Neutrophil (primary cell): Measurements from ENCODE around the gene DNAH3.
"Not testable (repeated sequence)": the region's sequence is repeated elsewhere in the genome, so short reads cannot be mapped to it uniquely, and the experiment has no call there.

Source experiments
- H3K27ac ChIP-seq: fragments of 200-600 bp; sonication (generic); 2 replicates; pipeline ENCODE4 v1.5.1; 2016; ENCODE audit warnings: mild to moderate bottlenecking, moderate library complexity
- H3K27me3 ChIP-seq: fragments of 200-600 bp; sonication (generic); 2 replicates; pipeline ENCODE4 v1.6.0; 2016; ENCODE audit warnings: mild to moderate bottlenecking
- H3K36me3 ChIP-seq: fragments of 200-600 bp; sonication (generic); 2 replicates; pipeline ENCODE4 v1.5.1; 2017
- H3K4me1 ChIP-seq, 2 experiments: fragments of 200-600 bp in 1 of 2; sonication (generic) in 1 of 2; 1 replicate in 1 of 2; 2 replicates in 1 of 2; pipeline versions ENCODE4 v1.5.1 to v1.6.1; 2013 to 2016; ENCODE audit warnings: low read depth in 1 of 2, low read length in 1 of 2, mild to moderate bottlenecking in 1 of 2, moderate library complexity in 1 of 2; ENCODE audit not compliant: control insufficient read depth in 1 of 2, insufficient read depth in 1 of 2
- H3K4me3 ChIP-seq, 2 experiments: fragments of 200-600 bp in 1 of 2; sonication (generic) in 1 of 2; 1 replicate in 1 of 2; 2 replicates in 1 of 2; pipeline ENCODE4 v1.5.1; 2013 to 2016; ENCODE audit warnings: low read depth in 1 of 2, low read length in 1 of 2, mild to moderate bottlenecking in 1 of 2, moderate library complexity in 1 of 2
- H3K9me3 ChIP-seq: fragments of 200-600 bp; sonication (generic); 2 replicates; pipeline ENCODE4 v1.5.1; 2016
- CTCF ChIP-seq: fragments of 200-600 bp; sonication (generic); IDR thresholded peaks from 2 replicates; pipeline ENCODE4 v1.5.1; 2016; ENCODE audit warnings: antibody characterized with exemption

Gene DNAH3

DNA sequence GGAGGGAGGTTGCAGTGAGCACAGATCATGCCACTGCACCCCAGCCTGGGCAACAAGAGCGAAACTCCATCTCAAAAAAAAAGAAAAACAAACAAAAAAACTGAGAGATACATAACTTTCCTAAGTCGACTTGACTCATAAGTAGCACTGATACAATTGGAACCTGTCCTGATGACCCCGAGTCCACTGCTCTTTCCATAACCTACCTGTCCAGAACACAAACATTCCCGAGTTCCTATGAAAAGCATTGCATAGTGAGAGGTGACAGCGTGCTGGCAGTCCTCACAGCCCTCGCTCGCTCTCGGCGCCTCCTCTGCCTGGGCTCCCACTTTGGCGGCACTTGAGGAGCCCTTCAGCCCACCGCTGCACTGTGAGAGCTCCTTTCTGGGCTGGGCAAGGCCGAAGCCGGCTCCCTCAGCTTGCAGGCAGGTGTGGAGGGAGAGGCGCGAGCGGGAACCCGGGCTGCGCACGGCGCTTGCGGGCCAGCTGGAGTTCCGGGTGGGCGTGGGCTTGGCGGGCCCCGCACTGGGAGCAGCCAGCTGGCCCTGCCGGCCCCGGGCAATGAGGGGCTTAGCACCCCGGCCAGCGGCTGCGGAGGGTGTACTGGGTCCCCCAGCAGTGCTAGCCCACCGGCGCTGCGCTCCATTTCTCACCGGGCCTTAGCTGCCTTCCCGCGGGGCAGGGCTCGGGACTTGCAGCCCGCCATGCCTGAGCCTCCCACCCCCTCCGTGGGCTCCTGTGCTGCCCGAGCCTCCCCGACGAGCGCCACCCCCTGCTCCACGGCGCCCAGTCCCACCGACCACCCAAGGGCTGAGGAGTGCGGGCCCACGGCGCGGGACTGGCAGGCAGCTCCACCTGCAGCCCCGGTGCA is 1.7 kb upstream of the DNAH3 start:
- peaks cover 22% of the 10 kb centered on the region for H3K27me3 ChIP-seq
- not testable (repeated sequence) for H3K4me3 ChIP-seq, H3K9me3 ChIP-seq, H3K36me3 ChIP-seq, H3K27ac ChIP-seq, H3K4me1 ChIP-seq

DNA sequence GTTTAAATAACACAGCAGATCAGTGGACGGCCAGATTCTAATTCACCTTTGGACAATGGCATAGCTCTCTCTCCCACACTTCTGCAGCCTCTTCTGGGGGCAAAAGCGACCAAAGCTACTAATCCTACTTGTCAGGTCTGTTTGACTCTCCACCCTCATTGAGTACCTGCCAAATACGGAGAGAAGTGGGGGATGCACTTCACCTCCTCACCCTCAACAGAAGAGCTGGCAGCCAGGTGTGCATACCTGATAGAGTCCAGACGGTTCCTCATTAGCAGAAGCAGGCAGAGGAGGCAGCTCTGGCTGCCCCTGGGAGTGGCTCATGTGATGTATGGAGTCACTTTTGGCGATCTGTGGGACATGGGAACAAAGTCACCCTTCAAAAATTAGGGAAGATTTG is 4.9 kb downstream of the DNAH3 start:
- Histone ChIP-seq H3K36me3 (no peaks in the 10 kb centered on the region), H3K27ac (no peak overlapping the region), H3K9me3 (no peaks in the 10 kb centered on the region), H3K27me3 (peaks cover 35% of the 10 kb centered on the region), H3K4me1 (no peaks in the 10 kb centered on the region), H3K4me3 (no peak overlapping the region)
- TF ChIP-seq CTCF: no peak

DNA sequence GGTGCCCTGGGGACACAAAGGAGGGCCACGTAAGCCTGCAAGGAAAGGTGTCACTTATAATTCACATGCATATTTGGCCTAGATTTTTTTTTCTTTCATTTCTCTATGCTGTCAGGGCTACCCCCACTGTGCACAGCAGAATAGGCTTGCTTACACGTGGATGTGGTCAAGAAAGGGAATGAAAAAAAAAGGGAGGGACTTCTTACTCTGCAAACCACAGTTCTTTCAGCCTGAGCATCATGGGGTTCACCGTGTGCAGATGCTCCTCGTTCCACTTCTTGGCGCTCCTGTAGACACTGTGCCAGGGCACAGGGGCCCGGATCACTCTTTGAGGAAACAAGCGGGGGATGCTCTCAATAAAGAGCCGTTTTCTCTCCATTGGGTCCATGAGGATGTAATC is 16.6 kb downstream of the DNAH3 start:
- Histone ChIP-seq H3K4me3 (no peak overlapping the region), H3K9me3 (no peaks in the 10 kb centered on the region), H3K27ac (no peak overlapping the region), H3K27me3 (no peaks in the 10 kb centered on the region), H3K4me1 (no peaks in the 10 kb centered on the region), H3K36me3 (no peaks in the 10 kb centered on the region)
- TF ChIP-seq CTCF: no peak

DNA sequence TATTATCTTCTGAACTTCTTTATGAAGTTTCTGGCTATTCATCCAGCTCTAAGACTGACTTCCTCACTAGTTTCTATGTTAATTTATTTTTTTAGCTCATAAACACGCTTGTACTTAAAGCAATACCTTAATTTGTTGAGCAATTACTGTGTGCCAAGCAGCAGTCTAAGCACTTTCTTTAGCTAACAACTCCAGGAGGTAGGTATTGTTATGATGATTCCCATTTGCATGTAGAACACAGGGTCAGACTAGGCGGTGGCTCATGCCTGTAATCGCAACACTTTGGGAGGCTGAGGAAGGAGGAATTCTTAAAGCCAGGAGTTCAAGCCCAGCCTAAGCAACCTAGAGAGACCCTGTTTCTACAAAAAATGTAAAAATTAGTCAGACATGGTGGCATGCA is 19.8 kb downstream of the DNAH3 start:
- no peak overlapping the region for H3K4me3 ChIP-seq
- H3K9me3 ChIP-seq: no peaks in the 10 kb centered on the region
- no peaks in the 10 kb centered on the region for H3K4me1 ChIP-seq
- no peak for TF ChIP-seq CTCF
- H3K27ac ChIP-seq: no peak overlapping the region
- no peaks in the 10 kb centered on the region for H3K36me3 ChIP-seq
- no peaks in the 10 kb centered on the region for H3K27me3 ChIP-seq

- Histone ChIP-seq H3K27me3 (no peaks in the 10 kb centered on the region), H3K4me3 (no peak overlapping the region), H3K9me3 (no peaks in the 10 kb centered on the region), H3K36me3 (no peaks in the 10 kb centered on the region), H3K4me1 (no peaks in the 10 kb centered on the region), H3K27ac (no peak overlapping the region)
- TF ChIP-seq CTCF: no peak
Measured at GRCh38 chr16:21128991-21129390, 21.7 kb downstream of the DNAH3 start.

- Histone ChIP-seq H3K27me3 (no peaks in the 10 kb centered on the region), H3K36me3 (no peaks in the 10 kb centered on the region), H3K9me3 (no peaks in the 10 kb centered on the region), H3K4me1 (no peaks in the 10 kb centered on the region), H3K4me3 (no peak overlapping the region), H3K27ac (no peak overlapping the region)
- no peak for TF ChIP-seq CTCF
Measured at GRCh38 chr16:21126518-21126917, 24.1 kb downstream of the DNAH3 start.
